ENCODE measurements around the gene DENND1B.

The DENND1B gene

DNA sequence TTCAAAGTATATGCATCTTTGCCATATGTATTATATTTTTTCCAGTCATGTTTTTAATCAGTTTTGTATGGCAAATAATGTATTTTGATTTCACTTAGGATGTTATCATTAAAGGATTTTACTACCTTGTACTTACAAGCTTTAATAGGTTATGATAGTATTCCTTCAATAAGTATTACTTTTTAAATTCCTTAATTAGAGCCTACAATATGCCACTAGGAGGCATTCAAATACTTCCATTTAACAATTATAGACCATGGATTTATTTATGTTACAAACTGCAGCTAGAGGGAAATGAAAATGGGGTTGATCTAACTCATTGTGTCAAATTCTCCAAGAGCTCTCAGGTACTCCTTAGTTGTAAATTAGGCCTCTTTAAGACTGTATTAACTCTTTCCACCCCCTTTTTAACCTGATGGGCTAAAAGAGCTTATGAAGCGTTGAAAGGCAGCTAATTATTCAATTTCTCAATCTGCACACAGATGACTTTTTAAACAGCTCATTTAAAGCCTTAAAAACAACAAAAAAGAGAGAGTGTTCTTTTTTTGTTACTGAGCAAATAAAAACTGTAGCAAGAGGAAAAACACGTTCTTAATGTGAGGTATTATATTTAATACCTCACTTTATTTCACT lies 156.2 kb downstream of the DENND1B start:
- H3K36me3 ChIP-seq (ENCODE audit: control insufficient read depth, insufficient read depth, low read length, severe bottlenecking) = no peaks in the 10 kb centered on the region
- H3K9ac ChIP-seq (ENCODE audit: low read length) = no peak overlapping the region
- H3K4me1 ChIP-seq (ENCODE audit: control insufficient read depth, insufficient read depth, low read length) = peaks cover 10% of the 10 kb centered on the region
- peak; percentile 66 for DNase-seq (ENCODE audit: low read depth)
- no peaks in the 10 kb centered on the region for H3K27me3 ChIP-seq (replicated peaks; ENCODE audit: control insufficient read depth, insufficient read depth, low read length)
- H3K9me3 ChIP-seq (ENCODE audit: control insufficient read depth, low read length) = no peaks in the 10 kb centered on the region
- no peak overlapping the region for H3K4me3 ChIP-seq (ENCODE audit: low read length)

DNA sequence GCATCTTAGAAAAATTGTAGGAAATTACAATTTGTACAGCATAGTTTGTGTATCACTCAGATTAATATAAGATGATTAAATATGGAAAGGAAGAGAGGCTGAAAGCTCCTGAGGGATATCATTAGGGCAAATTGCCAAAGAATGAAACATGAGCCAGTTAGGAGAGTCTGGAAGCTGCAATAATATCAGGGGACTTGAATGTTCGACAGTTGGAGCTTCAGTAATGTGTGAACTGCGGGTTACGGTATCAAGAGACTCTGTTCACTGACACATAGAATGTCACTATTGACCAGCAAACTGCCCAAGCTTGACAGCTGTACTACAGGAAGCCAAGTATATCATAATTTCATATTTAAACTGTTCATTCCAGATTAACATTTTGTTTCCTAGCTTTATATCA lies 157.2 kb downstream of the DENND1B start:
- no peaks in the 10 kb centered on the region for H3K36me3 ChIP-seq (ENCODE audit: control insufficient read depth, insufficient read depth, low read length, severe bottlenecking)
- DNase-seq (ENCODE audit: low read depth) = no peak
- H3K9ac ChIP-seq (ENCODE audit: low read length) = no peak overlapping the region
- H3K4me3 ChIP-seq (ENCODE audit: low read length) = no peak overlapping the region
- H3K9me3 ChIP-seq (ENCODE audit: control insufficient read depth, low read length) = no peaks in the 10 kb centered on the region
- peaks cover 10% of the 10 kb centered on the region for H3K4me1 ChIP-seq (ENCODE audit: control insufficient read depth, insufficient read depth, low read length)
- no peaks in the 10 kb centered on the region for H3K27me3 ChIP-seq (replicated peaks; ENCODE audit: control insufficient read depth, insufficient read depth, low read length)

DNA sequence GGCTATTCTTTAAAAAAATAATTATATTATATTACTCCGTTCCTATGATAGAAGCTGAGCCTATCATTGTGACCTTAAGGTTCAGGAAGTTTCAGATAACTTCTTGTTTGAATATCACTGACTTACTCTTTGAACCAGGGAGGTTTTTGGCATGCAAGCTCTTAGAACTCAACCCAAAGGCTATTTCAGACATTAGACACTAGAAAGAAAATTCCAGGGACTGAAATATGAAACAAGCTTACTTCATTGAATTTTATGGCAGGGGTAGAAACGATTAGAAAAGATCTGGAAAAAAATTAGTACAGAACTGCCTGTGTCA lies 159.6 kb downstream of the DENND1B start:
- no peaks in the 10 kb centered on the region for H3K9me3 ChIP-seq (ENCODE audit: control insufficient read depth, low read length)
- H3K36me3 ChIP-seq (ENCODE audit: control insufficient read depth, insufficient read depth, low read length, severe bottlenecking) = no peaks in the 10 kb centered on the region
- no peak overlapping the region for H3K9ac ChIP-seq (ENCODE audit: low read length)
- H3K27me3 ChIP-seq (replicated peaks; ENCODE audit: control insufficient read depth, insufficient read depth, low read length) = no peaks in the 10 kb centered on the region
- peaks cover 10% of the 10 kb centered on the region for H3K4me1 ChIP-seq (ENCODE audit: control insufficient read depth, insufficient read depth, low read length)
- H3K4me3 ChIP-seq (ENCODE audit: low read length) = no peak overlapping the region
- peak; percentile 4 for DNase-seq (ENCODE audit: low read depth)

DNA sequence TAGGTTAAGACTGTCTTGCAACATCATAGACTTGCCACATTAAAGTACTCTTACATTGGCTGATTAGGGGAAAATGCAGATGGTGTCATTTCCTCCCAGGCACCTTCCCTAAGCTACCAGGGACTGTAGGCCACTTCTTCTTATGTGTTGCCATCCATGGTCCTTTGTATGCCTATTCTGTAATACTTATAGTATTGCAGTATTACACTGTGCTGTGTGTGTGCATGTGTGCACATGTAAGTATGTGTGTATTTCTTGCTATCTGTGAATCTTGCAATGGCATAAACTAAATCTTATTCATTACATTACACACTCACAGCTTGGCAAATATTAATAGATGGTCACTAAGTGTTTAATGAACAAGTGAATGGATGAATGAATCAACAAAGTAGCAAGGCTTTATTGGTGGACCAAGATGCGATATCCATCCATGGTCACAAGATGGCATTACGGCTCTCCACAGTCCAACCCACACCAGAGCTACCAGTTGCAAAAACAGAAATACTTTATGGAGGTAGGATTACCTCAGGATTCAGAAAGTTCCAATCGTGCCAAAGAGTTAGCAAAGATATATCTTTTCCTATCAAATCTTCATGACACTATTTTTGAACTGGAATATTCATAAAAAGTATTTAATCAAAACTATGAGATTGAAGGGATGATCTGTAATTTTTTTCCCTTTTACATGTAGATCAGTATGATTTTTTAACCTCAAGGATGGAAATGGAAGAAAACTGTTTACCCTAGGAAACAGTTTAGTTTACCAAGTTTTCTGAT lies 160.2 kb downstream of the DENND1B start:
- Histone ChIP-seq H3K27me3 (replicated peaks; ENCODE audit: control insufficient read depth, insufficient read depth, low read length) (no peaks in the 10 kb centered on the region), H3K9me3 (ENCODE audit: control insufficient read depth, low read length) (no peaks in the 10 kb centered on the region), H3K4me3 (ENCODE audit: low read length) (no peak overlapping the region), H3K9ac (ENCODE audit: low read length) (no peak overlapping the region), H3K36me3 (ENCODE audit: control insufficient read depth, insufficient read depth, low read length, severe bottlenecking) (no peaks in the 10 kb centered on the region), H3K4me1 (ENCODE audit: control insufficient read depth, insufficient read depth, low read length) (peaks cover 10% of the 10 kb centered on the region)
- DNase-seq (ENCODE audit: low read depth) = peak; percentile 68

DNA sequence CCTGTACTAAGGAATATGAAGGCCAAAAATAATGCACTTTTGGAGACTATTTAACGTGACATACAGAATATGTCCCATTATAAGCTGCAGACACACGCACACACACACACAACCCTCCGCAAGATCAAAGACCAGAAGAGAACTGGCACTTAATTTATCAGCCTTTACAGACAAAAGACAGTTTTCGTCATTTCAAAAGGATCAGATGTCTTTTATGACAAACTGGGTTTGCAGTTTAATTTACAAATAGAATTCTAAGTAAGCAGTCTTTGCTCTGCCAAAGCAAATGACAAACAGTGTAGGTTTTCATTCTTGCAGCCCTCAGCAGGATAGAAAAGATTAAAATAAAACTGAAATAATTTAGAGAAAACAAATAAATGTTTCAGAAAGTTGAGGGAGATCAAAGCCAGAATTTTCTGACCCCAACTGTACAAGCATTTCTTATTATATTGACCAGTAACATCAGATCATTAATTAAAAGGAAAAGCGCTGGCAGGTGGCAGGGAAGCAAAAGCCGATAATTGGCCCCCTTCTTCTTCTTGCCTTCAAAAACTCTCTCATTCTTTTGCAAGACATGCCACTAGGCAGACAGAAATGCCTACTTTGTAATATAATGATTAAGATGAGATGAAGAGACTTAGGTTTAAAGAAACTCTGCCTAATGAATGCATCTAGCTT lies 169.0 kb downstream of the DENND1B start:
- Histone ChIP-seq H3K36me3 (ENCODE audit: control insufficient read depth, insufficient read depth, low read length, severe bottlenecking) (no peaks in the 10 kb centered on the region), H3K4me3 (ENCODE audit: low read length) (no peak overlapping the region), H3K27me3 (replicated peaks; ENCODE audit: control insufficient read depth, insufficient read depth, low read length) (no peaks in the 10 kb centered on the region), H3K9me3 (ENCODE audit: control insufficient read depth, low read length) (no peaks in the 10 kb centered on the region), H3K9ac (ENCODE audit: low read length) (no peak overlapping the region), H3K4me1 (ENCODE audit: control insufficient read depth, insufficient read depth, low read length) (no peaks in the 10 kb centered on the region)
- DNase-seq (ENCODE audit: low read depth) = no peak

DNA sequence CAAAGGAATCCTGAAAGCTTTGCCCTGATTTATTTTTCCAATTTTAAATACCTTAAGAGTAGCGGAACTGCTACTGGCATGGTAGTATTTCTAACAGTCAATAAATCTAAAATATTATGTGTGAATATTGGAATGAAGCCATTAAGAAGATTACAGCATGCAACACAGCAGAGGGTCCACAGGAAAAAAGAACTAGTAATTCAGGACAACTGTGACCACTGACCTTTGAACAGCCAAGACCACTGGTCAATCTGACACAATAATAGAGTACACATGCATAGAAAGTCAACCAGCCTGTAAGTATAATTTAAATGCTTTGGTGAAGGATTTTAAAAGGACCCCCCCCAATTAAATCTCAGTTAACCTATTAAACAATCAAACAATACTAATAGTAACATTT lies 171.0 kb downstream of the DENND1B start:
- no peaks in the 10 kb centered on the region for H3K4me1 ChIP-seq (ENCODE audit: control insufficient read depth, insufficient read depth, low read length)
- no peaks in the 10 kb centered on the region for H3K27me3 ChIP-seq (replicated peaks; ENCODE audit: control insufficient read depth, insufficient read depth, low read length)
- H3K36me3 ChIP-seq (ENCODE audit: control insufficient read depth, insufficient read depth, low read length, severe bottlenecking) = no peaks in the 10 kb centered on the region
- no peak overlapping the region for H3K4me3 ChIP-seq (ENCODE audit: low read length)
- H3K9ac ChIP-seq (ENCODE audit: low read length) = no peak overlapping the region
- no peak for DNase-seq (ENCODE audit: low read depth)
- no peaks in the 10 kb centered on the region for H3K9me3 ChIP-seq (ENCODE audit: control insufficient read depth, low read length)

DNA sequence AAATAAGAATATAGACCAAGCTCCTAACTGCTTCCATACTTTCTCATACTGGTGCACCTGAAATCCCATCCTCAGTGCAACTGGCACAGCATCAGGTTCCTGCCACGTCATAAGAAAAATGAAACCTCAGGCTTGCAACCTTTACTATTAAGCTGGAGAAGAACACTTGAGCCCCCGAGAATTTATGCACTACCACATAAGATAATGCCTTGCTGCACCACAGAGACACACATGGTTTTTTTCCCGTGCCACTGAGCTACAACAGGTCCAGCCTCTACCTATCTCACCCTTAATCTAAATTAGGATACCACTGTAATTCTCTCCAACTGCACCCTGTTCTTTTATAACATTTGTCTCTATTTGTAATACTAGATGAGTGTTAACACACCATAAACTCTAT lies 174.5 kb downstream of the DENND1B start:
- Histone ChIP-seq H3K9ac (ENCODE audit: low read length) (no peak overlapping the region), H3K4me1 (ENCODE audit: control insufficient read depth, insufficient read depth, low read length) (no peaks in the 10 kb centered on the region), H3K4me3 (ENCODE audit: low read length) (no peak overlapping the region), H3K36me3 (ENCODE audit: control insufficient read depth, insufficient read depth, low read length, severe bottlenecking) (no peaks in the 10 kb centered on the region), H3K9me3 (ENCODE audit: control insufficient read depth, low read length) (no peaks in the 10 kb centered on the region), H3K27me3 (replicated peaks; ENCODE audit: control insufficient read depth, insufficient read depth, low read length) (no peaks in the 10 kb centered on the region)
- no peak for DNase-seq (ENCODE audit: low read depth)

DNA sequence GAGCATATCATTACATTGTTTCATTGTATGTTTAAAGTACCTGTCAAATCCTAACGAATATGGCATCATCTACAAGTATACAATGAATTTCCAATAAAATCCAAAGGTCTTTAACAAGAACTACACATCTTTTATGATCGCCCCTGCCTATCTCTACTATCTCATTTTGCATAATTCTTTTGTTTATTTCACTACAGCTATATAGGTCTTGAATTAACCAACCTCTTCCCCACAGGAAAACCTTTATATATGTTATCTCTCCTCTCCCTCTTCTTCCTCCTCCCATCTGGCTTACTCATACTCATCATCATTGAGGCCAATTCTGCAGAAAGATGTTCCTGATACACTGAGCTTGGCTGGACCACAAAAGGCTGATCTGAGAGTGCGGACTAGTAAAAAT lies 175.5 kb downstream of the DENND1B start:
- no peaks in the 10 kb centered on the region for H3K4me1 ChIP-seq (ENCODE audit: control insufficient read depth, insufficient read depth, low read length)
- H3K4me3 ChIP-seq (ENCODE audit: low read length) = no peak overlapping the region
- H3K9ac ChIP-seq (ENCODE audit: low read length) = no peak overlapping the region
- no peak for DNase-seq (ENCODE audit: low read depth)
- no peaks in the 10 kb centered on the region for H3K27me3 ChIP-seq (replicated peaks; ENCODE audit: control insufficient read depth, insufficient read depth, low read length)
- H3K36me3 ChIP-seq (ENCODE audit: control insufficient read depth, insufficient read depth, low read length, severe bottlenecking) = no peaks in the 10 kb centered on the region
- H3K9me3 ChIP-seq (ENCODE audit: control insufficient read depth, low read length) = no peaks in the 10 kb centered on the region

DNA sequence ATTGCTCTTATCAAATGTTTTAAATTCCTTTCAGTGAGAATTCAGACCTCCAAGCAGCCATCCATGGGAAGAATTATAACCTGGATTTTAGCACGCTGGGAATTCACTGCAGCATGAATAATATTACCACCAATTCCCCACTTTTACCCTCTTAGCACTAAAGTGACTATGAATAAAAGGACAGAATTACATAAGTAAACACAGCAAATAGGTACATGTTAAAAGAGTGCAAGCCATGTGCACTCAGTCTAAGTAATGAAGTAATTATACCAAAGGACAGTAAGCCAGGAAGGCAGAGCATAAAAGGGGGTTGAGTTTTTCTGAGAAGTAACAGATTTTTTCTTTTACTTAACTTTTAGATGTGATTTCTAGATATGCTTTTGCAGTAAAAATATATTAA lies 176.3 kb downstream of the DENND1B start:
- H3K27me3 ChIP-seq (replicated peaks; ENCODE audit: control insufficient read depth, insufficient read depth, low read length) = no peaks in the 10 kb centered on the region
- H3K4me3 ChIP-seq (ENCODE audit: low read length) = no peak overlapping the region
- H3K9ac ChIP-seq (ENCODE audit: low read length) = no peak overlapping the region

DNA sequence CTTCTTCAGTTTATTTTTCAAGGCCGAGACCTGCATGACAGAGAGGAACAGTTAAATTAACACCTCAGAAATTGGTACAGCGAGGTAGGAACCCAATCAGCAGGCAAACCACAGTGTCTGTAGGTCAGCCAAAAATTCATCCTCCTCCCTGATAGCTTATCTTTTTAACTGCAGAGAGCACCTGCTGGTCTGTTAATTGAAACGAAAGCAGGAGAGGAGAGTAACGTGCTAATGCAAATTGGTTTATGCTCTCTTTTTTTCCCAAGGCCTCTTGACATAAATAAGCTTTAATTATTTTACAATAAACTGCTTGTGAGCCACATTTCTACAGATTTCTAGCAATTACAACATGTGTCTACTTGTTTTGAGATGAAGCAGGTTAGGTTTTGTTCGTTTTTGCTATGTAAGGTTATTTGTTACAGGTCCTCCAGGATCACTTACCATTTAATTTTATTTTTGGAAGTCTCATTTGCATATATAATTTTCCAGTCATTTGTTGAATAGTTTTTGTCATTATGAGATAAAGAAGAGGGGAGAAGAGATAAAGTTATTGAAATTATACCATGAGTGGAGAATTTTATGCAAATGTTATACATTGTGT lies 179.9 kb downstream of the DENND1B start:
- DNase-seq (ENCODE audit: low read depth) = no peak
- Histone ChIP-seq H3K9me3 (ENCODE audit: control insufficient read depth, low read length) (no peaks in the 10 kb centered on the region), H3K4me3 (ENCODE audit: low read length) (no peak overlapping the region), H3K36me3 (ENCODE audit: control insufficient read depth, insufficient read depth, low read length, severe bottlenecking) (no peaks in the 10 kb centered on the region), H3K9ac (ENCODE audit: low read length) (no peak overlapping the region), H3K27me3 (replicated peaks; ENCODE audit: control insufficient read depth, insufficient read depth, low read length) (no peaks in the 10 kb centered on the region), H3K4me1 (ENCODE audit: control insufficient read depth, insufficient read depth, low read length) (no peaks in the 10 kb centered on the region)

More for the DNA sequence above, 176.3 kb downstream of the DENND1B start:
- Histone ChIP-seq H3K36me3 (ENCODE audit: control insufficient read depth, insufficient read depth, low read length, severe bottlenecking) (no peaks in the 10 kb centered on the region), H3K4me1 (ENCODE audit: control insufficient read depth, insufficient read depth, low read length) (no peaks in the 10 kb centered on the region), H3K9me3 (ENCODE audit: control insufficient read depth, low read length) (no peaks in the 10 kb centered on the region)
- DNase-seq (ENCODE audit: low read depth) = no peak

DNA sequence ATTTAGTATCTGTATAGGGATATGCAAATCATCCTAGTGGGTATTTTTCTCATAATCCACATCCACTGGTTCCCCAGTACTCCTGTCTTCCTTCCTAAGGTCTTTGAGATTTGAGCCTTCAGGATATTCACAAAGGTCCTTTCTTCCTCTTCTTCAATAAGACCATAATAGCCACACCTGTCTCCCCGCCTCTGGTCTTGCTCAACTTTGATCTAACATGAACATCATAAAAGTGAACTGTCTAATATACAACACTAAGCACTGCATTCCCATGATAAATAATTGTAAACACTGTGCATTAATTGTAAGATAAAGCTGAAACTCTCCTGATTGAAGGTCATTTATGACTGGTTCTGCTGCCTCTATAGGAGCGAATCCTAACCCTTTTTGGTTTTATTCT lies 184.6 kb downstream of the DENND1B start:
- no peak for DNase-seq (ENCODE audit: low read depth)
- no peak overlapping the region for H3K9ac ChIP-seq (ENCODE audit: low read length)
- no peaks in the 10 kb centered on the region for H3K27me3 ChIP-seq (replicated peaks; ENCODE audit: control insufficient read depth, insufficient read depth, low read length)
- no peaks in the 10 kb centered on the region for H3K4me1 ChIP-seq (ENCODE audit: control insufficient read depth, insufficient read depth, low read length)
- H3K9me3 ChIP-seq (ENCODE audit: control insufficient read depth, low read length) = no peaks in the 10 kb centered on the region
- no peak overlapping the region for H3K4me3 ChIP-seq (ENCODE audit: low read length)
- no peaks in the 10 kb centered on the region for H3K36me3 ChIP-seq (ENCODE audit: control insufficient read depth, insufficient read depth, low read length, severe bottlenecking)
